ENCODE results near the gene ARHGAP6. TPM values are rescaled to one million over a fixed set of nuclear protein-coding genes. Genes with fewer than 3 reads are reported as not detected.
A peak's percentile ranks its signal among the peaks of the same experiment; 100 is the strongest.

ARHGAP6 gene
- total and polyA plus RNA-seq, 2 experiments from 2014 or later, result 0.26 to 0.59 TPM

DNA sequence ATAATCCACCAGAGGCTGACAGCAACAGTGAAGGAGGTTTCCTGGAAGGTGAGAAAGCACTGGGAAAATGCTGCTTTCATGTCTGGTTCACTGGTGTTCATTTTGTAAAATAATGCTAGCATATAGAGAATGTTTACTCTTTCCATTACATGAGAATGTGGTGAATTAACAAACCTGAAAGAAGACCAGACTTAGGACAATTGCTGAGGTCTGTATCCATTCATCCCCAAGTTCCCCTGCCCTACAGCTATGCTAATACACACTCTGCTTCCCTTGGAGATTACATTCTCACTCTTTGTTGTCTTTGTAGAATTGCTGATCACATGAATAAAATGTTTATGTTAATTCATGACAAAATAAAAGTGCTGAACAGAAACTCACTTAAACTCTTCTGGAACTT, 99.5 kb downstream of the ARHGAP6 start:
- Histone ChIP-seq H3K79me2 (replicated peaks; ENCODE audit: insufficient read depth) (no peaks in the 10 kb centered on the region), H3K4me2 (no peak overlapping the region), H2AFZ (no peak overlapping the region), H3K9me2 (ENCODE audit: insufficient read depth) (no peaks in the 10 kb centered on the region), H3K27ac (ENCODE audit: low read depth) (no peak overlapping the region), H3K36me3 (ENCODE audit: insufficient read depth) (no peaks in the 10 kb centered on the region), H3K4me1 (ENCODE audit: insufficient read depth) (no peaks in the 10 kb centered on the region), H3K27me3 (ENCODE audit: insufficient read depth) (peaks cover 100% of the 10 kb centered on the region), H3F3A (replicated peaks; ENCODE audit: low read depth) (no peaks in the 10 kb centered on the region), H3K4me3 (no peak overlapping the region), H4K20me1 (replicated peaks; ENCODE audit: insufficient read depth) (no peaks in the 10 kb centered on the region; the same call in 1 of the 2 replicates)
- no peaks in the 10 kb centered on the region for H3K9me3 Mint-ChIP-seq
- H3K27ac Mint-ChIP-seq, result no peak overlapping the region
- H3K27me3 Mint-ChIP-seq (ENCODE audit: insufficient read depth, low read depth, poor library complexity), result peaks cover 71% of the 10 kb centered on the region
- no peaks in the 10 kb centered on the region for H3K36me3 Mint-ChIP-seq (ENCODE audit: low read depth)
- peak; percentile 41 for DNase-seq (ENCODE audit: low spot score)
- no peak for TF ChIP-seq ZNF331 (CRISPR knock-in tag; IDR thresholded peaks at IDR 0.05; ENCODE audit: low read depth)
- TF ChIP-seq, protein P1, sequence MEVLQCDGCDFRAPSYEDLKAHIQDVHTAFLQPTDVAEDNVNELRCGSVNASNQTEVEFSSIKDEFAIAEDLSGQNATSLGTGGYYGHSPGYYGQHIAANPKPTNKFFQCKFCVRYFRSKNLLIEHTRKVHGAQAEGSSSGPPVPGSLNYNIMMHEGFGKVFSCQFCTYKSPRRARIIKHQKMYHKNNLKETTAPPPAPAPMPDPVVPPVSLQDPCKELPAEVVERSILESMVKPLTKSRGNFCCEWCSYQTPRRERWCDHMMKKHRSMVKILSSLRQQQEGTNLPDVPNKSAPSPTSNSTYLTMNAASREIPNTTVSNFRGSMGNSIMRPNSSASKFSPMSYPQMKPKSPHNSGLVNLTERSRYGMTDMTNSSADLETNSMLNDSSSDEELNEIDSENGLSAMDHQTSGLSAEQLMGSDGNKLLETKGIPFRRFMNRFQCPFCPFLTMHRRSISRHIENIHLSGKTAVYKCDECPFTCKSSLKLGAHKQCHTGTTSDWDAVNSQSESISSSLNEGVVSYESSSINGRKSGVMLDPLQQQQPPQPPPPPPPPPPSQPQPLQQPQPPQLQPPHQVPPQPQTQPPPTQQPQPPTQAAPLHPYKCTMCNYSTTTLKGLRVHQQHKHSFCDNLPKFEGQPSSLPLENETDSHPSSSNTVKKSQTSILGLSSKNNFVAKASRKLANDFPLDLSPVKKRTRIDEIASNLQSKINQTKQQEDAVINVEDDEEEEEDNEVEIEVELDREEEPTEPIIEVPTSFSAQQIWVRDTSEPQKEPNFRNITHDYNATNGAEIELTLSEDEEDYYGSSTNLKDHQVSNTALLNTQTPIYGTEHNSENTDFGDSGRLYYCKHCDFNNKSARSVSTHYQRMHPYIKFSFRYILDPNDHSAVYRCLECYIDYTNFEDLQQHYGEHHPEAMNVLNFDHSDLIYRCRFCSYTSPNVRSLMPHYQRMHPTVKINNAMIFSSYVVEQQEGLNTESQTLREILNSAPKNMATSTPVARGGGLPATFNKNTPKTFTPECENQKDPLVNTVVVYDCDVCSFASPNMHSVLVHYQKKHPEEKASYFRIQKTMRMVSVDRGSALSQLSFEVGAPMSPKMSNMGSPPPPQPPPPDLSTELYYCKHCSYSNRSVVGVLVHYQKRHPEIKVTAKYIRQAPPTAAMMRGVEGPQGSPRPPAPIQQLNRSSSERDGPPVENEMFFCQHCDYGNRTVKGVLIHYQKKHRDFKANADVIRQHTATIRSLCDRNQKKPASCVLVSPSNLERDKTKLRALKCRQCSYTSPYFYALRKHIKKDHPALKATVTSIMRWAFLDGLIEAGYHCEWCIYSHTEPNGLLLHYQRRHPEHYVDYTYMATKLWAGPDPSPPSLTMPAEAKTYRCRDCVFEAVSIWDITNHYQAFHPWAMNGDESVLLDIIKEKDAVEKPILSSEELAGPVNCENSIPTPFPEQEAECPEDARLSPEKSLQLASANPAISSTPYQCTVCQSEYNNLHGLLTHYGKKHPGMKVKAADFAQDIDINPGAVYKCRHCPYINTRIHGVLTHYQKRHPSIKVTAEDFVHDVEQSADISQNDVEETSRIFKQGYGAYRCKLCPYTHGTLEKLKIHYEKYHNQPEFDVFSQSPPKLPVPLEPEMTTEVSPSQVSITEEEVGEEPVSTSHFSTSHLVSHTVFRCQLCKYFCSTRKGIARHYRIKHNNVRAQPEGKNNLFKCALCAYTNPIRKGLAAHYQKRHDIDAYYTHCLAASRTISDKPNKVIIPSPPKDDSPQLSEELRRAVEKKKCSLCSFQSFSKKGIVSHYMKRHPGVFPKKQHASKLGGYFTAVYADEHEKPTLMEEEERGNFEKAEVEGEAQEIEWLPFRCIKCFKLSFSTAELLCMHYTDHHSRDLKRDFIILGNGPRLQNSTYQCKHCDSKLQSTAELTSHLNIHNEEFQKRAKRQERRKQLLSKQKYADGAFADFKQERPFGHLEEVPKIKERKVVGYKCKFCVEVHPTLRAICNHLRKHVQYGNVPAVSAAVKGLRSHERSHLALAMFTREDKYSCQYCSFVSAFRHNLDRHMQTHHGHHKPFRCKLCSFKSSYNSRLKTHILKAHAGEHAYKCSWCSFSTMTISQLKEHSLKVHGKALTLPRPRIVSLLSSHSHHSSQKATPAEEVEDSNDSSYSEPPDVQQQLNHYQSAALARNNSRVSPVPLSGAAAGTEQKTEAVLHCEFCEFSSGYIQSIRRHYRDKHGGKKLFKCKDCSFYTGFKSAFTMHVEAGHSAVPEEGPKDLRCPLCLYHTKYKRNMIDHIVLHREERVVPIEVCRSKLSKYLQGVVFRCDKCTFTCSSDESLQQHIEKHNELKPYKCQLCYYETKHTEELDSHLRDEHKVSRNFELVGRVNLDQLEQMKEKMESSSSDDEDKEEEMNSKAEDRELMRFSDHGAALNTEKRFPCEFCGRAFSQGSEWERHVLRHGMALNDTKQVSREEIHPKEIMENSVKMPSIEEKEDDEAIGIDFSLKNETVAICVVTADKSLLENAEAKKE (CRISPR knock-in tag; IDR thresholded peaks at IDR 0.05), result no peak
- peak; percentile 64 for TF ChIP-seq POLR2AphosphoS5 (IDR thresholded peaks at IDR 0.05; ENCODE audit: low read depth)
- no peak for TF ChIP-seq STAT1 (IDR thresholded peaks at IDR 0.05; ENCODE audit: unreplicated experiment)
- TF ChIP-seq, protein P2, sequence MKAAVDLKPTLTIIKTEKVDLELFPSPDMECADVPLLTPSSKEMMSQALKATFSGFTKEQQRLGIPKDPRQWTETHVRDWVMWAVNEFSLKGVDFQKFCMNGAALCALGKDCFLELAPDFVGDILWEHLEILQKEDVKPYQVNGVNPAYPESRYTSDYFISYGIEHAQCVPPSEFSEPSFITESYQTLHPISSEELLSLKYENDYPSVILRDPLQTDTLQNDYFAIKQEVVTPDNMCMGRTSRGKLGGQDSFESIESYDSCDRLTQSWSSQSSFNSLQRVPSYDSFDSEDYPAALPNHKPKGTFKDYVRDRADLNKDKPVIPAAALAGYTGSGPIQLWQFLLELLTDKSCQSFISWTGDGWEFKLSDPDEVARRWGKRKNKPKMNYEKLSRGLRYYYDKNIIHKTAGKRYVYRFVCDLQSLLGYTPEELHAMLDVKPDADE (IDR thresholded peaks at IDR 0.05), result peak; percentile 48; the same call in 1 of the 2 replicates
- TF ChIP-seq EZH2phosphoT487 (IDR thresholded peaks at IDR 0.05; ENCODE audit: unreplicated experiment), result no peak
- peak; percentile 77; the same call in 1 of the 2 replicates for TF ChIP-seq NANOG (IDR thresholded peaks at IDR 0.05; ENCODE audit: borderline replicate concordance)
- TF ChIP-seq EZH2 (IDR thresholded peaks at IDR 0.05; ENCODE audit: low read depth, unreplicated experiment), result no peak
- ATAC-seq, result peak; percentile 90
- no peak overlapping the region for H3K4me3 Mint-ChIP-seq
- peaks cover 9% of the 10 kb centered on the region; the same call in 2 of the 3 replicates for H3K4me1 Mint-ChIP-seq
